GM10266 (cell line): ENCODE measurements around the gene PDK1.

Experiments used
- DNase-seq: peaks from one replicate; pipeline ENCODE4 v3.0.0; 2012; ENCODE audit errors: extremely low spot score
- TF ChIP-seq, protein P1 (sequence below): IDR thresholded peaks from 2 replicates; pipeline ENCODE4 v1.5.1; 2012; ENCODE audit warnings: mild to moderate bottlenecking, low read depth; ENCODE audit not compliant: control insufficient read depth, insufficient read depth; ENCODE audit errors: missing control alignments

PDK1 gene

DNA sequence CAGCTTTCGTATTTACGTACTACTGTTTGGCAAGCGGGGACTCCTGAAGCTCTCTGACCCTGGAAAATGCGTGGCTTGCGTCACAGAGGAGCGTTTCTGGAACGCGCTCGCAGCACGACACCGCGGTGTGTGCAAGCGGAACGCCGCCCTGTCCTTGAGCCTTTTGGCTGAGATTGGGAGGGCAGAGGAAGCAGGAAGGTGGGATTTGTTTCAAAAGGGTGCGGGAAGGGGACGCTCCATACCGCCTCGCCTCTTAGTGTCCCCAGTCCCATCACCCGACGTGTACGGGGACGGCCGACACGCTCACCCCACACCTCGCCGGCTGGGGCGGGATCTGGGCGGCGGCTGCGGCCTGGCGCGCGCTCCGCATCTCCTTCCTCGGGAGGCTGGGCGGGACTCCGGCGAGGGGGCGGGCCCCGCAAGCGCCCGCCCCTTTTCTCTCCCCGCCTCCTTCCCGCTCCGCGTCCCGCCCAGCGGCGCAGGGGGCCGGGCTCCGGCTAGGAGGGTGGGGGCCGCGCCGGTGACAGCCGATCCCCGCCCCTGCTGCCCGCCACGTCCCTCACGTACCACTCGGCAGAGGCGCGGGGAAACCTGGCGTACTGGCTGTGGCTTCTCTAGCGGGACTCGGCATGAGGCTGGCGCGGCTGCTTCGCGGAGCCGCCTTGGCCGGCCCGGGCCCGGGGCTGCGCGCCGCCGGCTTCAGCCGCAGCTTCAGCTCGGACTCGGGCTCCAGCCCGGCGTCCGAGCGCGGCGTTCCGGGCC, at the start of gene PDK1:
PDK1 (plus strand) TSS at position 569 of the 762 bp plus-strand sequence; CDS start at position 630, 61 bp downstream.
- peak; percentile 98 for DNase-seq
- TF ChIP-seq, protein P1, sequence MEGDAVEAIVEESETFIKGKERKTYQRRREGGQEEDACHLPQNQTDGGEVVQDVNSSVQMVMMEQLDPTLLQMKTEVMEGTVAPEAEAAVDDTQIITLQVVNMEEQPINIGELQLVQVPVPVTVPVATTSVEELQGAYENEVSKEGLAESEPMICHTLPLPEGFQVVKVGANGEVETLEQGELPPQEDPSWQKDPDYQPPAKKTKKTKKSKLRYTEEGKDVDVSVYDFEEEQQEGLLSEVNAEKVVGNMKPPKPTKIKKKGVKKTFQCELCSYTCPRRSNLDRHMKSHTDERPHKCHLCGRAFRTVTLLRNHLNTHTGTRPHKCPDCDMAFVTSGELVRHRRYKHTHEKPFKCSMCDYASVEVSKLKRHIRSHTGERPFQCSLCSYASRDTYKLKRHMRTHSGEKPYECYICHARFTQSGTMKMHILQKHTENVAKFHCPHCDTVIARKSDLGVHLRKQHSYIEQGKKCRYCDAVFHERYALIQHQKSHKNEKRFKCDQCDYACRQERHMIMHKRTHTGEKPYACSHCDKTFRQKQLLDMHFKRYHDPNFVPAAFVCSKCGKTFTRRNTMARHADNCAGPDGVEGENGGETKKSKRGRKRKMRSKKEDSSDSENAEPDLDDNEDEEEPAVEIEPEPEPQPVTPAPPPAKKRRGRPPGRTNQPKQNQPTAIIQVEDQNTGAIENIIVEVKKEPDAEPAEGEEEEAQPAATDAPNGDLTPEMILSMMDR, result no peak

DNA sequence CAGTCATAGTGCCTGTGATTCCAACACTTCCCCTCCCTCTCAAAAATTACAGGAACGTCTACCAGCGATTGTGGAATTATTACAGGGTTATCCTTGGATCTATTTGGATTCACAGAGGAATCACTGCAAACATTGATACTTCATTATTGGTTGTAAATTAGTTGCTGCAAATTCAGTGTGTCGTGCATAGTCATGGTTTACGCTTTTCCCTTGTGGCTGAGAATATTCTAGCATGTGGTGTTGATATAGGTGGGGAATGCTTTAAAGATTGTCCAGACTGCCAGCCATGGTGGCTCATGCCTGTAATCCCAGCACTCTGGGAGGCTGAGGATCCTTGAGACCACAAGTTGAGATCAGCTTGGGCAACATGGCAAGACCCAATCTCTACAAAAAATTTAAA, 48.7 kb upstream of the PDK1 start:
- no peak for DNase-seq
- TF ChIP-seq, protein P1, result no peak

DNA sequence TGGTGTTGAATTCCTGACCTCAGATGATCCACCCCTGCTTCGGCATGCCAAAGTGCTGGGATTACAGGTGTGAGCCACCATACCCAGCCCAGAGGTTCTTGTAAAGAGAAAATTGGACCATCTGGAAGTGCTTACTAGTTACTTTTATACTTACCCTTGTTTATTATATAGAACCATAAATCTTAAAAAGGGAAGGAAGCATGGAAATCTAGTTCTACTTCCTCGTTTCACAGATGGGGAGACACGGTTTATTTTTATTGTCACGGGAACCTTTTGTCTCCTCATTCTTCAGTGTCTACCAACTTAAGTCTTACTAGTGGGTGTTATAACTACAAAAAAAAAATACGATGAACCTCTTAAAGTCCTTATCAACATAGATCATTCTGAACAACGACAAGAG, 45.8 kb upstream of the PDK1 start:
- DNase-seq, result no peak
- TF ChIP-seq, protein P1, result no peak

DNA sequence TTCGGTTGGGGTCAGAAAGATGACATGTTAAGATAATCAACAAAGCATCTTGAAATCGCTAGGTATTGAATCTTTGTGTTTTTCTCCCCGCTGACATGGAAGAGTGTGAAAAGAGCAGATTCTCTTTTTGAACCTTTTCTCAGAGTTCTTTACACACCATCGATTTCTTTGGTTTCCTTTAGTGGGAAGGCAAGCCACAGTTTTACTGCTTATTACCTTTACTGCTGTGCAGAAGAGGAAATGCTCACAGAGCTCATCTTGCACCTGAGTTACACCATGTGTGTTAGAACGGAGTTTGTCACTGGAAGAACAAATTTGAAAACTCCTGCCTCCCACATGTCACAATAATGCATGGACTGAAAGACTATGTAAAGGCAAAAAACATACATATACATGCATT, 45.3 kb upstream of the PDK1 start:
- DNase-seq, result no peak
- TF ChIP-seq, protein P1, result no peak

DNA sequence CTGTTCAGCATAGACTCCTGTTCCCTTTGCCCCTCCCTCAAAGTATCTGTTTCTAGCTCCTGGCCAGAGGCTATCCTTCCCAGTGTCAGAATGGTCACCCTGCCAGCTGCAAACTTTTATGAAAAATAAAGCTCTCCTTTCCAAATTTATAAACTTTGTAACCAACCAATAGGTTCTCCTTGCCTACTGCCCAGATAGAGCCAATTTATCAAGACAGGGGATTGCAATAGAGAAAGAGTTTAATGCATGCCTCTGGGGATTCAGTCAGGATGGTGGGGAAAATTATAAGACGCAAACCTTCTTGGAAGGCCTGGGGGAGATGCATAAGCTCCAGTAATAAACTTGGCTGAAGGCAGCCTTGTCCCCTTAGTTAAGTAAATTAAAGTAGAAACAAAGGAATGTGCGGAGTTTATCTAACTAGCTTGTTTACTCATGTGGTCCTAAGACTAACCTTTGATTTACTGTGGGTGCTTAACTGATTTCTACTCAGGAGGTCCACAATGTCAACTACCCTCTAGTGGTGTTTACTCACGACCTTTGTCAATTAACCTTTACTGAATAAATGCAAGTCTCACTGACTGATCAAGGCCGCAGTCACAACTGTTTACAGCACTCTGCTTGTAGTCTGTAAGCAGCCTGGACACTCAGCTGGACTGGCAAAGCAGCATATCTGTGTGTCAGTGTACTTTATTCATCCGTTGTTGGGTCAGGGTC, 42.9 kb upstream of the PDK1 start:
- TF ChIP-seq, protein P1, result no peak

DNA sequence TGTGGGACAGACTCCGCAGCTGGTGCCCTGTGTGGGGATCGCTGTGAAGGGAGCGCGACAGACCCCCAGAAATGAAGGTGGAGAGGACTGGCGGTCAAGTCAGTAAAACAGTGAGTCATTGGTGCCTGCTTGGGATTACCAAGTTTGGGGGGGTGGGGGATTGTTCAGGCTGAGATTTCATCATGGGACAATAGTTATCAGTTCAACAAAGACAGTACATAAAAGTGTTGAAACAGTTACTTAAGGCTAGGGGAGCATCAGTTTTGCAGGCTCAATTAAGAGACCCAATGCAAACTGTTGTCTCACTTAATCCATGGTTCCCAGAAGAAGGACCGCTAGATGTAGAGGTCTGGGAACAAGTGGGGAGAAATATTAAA, 42.4 kb upstream of the PDK1 start:
- TF ChIP-seq, protein P1, result no peak
- no peak for DNase-seq

More for the DNA sequence above, 42.9 kb upstream of the PDK1 start:
- no peak for DNase-seq

DNA sequence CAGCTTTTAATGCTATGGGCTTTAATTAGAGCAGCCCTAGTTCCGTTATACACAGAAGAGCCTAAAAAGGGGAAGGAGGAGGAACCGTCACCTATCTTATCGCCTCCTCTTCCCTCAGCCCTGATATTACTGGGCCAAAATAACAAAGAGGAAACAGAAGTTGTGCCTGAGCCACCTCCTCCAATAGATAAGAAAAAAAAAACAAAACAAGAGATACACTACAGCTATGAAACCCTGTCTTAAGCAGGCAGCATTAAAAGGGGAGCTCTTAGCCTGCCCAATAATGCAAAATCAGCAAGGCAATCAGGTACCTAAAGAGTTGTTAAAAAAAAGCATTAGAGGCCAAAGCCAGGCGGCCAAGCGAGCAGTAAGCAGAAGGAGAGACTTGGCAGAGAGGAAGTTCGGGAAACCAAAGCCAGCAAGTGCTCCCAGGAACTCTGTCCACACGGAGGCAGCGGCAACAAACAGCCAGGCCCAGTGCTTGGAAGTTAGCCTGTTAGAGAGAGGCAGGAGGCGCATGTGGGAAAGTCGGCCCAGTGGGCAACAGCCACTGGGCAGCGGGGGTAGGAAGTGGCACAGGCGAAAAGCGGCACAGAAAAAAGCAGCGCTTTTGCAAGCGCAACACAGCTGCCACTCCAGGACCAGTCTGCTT, 41.8 kb upstream of the PDK1 start:
- DNase-seq, result no peak
- TF ChIP-seq, protein P1, result no peak
